HepG2 (cell line): ENCODE measurements around the gene ZBTB46. TPM values are rescaled to one million over a fixed set of nuclear protein-coding genes. Genes with fewer than 3 reads are reported as not detected.

Source experiments
- ATAC-seq: fragments of 200-7000 bp; cut with Tn5 transposase; 3 replicates; pipeline ENCODE4 v1.9.1; 2020; ENCODE audit warnings: mild to moderate bottlenecking, moderate library complexity
- BruUV-seq: library from RNA; stranded (reverse); fragments of 400-500 nt; replicated peaks from 2 replicates; lab custom pipeline; 2021; lab: Mats Ljungman, UMichigan
- CTCF ChIA-PET: fragments of 300-600 bp; formaldehyde crosslinking; extraction: SDS; loops from one replicate; lab custom pipeline; 2021; ENCODE audit warnings: low total read pairs, inconsistent platforms, low intra/inter-chr PET ratio; lab: Yijun Ruan, JAX
- POLR2A ChIA-PET: fragments of 350-600 bp; sonication (Branson Sonifier 250); formaldehyde crosslinking; loops from one replicate; lab custom pipeline; 2020; ENCODE audit warnings: antibody characterized with exemption, inconsistent platforms; lab: Yijun Ruan, JAX
- DNase-seq: peaks from one replicate; pipeline ENCODE4 v3.0.0-alpha.2; 2015; ENCODE audit warnings: low spot score
- FAIRE-seq: peaks from 3 replicates; lab custom pipeline; 2011; peaks lifted over from hg19 to GRCh38; lab: Jason Lieb, UNC
- H2AFZ ChIP-seq: one replicate; pipeline ENCODE4 v1.6.1; 2011; ENCODE audit warnings: low read length, inconsistent platforms
- H3K27ac ChIP-seq: fragments of 300-600 bp; 3 replicates; pipeline ENCODE4 v1.8.0; 2011; ENCODE audit warnings: mixed run types, mild to moderate bottlenecking, mixed read lengths, low read length, inconsistent platforms; ENCODE audit not compliant: insufficient read depth; ENCODE audit errors: extremely low read length
- H3K27me3 ChIP-seq, 2 experiments: fragments of 200-600 bp in 1 of 2; 2 replicates in 1 of 2; 3 replicates in 1 of 2; pipeline versions ENCODE4 v1.6.0 to v1.8.0; 2011; ENCODE audit warnings: low read length in 2 of 2, mild to moderate bottlenecking in 2 of 2, moderate library complexity in 2 of 2, inconsistent platforms in 1 of 2; ENCODE audit not compliant: insufficient read depth in 2 of 2, control insufficient read depth in 1 of 2
- H3K36me3 ChIP-seq, 2 experiments: fragments of 200-600 bp in 1 of 2; replicated peaks in 1 of 2; 2 replicates in 1 of 2; 3 replicates in 1 of 2; pipeline versions ENCODE4 v1.5.1 to v1.8.0; 2011; ENCODE audit warnings: low read length in 2 of 2, inconsistent platforms in 1 of 2; ENCODE audit not compliant: insufficient read depth in 2 of 2, control insufficient read depth in 1 of 2
- H3K4me1 ChIP-seq: 2 replicates; pipeline ENCODE4 v1.5.1; 2012; ENCODE audit warnings: low read length, inconsistent platforms; ENCODE audit not compliant: insufficient read depth
- H3K4me2 ChIP-seq: 2 replicates; pipeline ENCODE4 v1.6.0; 2011; ENCODE audit warnings: low read depth, low read length, inconsistent platforms
- H3K4me3 ChIP-seq, 3 experiments: fragments of 200-600 bp in 1 of 3; sonication (generic), shearing (Covaris generic) in 1 of 3; replicated peaks in 1 of 3; 2 replicates each; pipeline ENCODE4 v1.5.1; 2011 to 2016; ENCODE audit warnings: low read length in 3 of 3, inconsistent platforms in 2 of 3, low read depth in 2 of 3, mild to moderate bottlenecking in 2 of 3, control low read depth in 1 of 3, mixed read lengths in 1 of 3; ENCODE audit not compliant: insufficient read depth in 1 of 3
- H3K79me2 ChIP-seq: one replicate; pipeline ENCODE4 v1.6.1; 2011; ENCODE audit warnings: low read length, inconsistent platforms; ENCODE audit not compliant: insufficient read depth
- H3K9ac ChIP-seq: 2 replicates; pipeline ENCODE4 v1.6.0; 2011; ENCODE audit warnings: mild to moderate bottlenecking, low read depth, low read length, inconsistent platforms; ENCODE audit not compliant: insufficient read depth
- H3K9me3 ChIP-seq: 2 replicates; pipeline ENCODE4 v1.5.1; 2012; ENCODE audit warnings: mild to moderate bottlenecking, low read length
- H4K20me1 ChIP-seq: 2 replicates; pipeline ENCODE4 v1.6.0; 2011; ENCODE audit warnings: inconsistent platforms, mild to moderate bottlenecking, low read length, moderate library complexity; ENCODE audit not compliant: insufficient read depth
- EED ChIP-seq: sonication (generic); formaldehyde crosslinking; IDR thresholded peaks from 2 replicates; pipeline ENCODE4 v1.5.0; 2020; ENCODE audit warnings: mild to moderate bottlenecking, missing genetic modification reagents
- EZH2 ChIP-seq: conservative IDR thresholded peaks from 2 replicates; pipeline ENCODE4 v1.6.1; 2012; ENCODE audit warnings: mild to moderate bottlenecking, low read depth, low read length, moderate library complexity
- KLF15 ChIP-seq: sonication (generic); formaldehyde crosslinking; IDR thresholded peaks from 2 replicates; pipeline ENCODE4 v1.8.1; 2023; ENCODE audit warnings: borderline replicate concordance, mild to moderate bottlenecking, inconsistent platforms, missing genetic modification reagents, mixed read lengths
- MAZ ChIP-seq, 2 experiments: sonication (generic) in 1 of 2; formaldehyde crosslinking in 1 of 2; IDR thresholded peaks; 2 replicates each; pipeline versions ENCODE4 v1.5.0 to v1.6.1; 2012 to 2020; ENCODE audit warnings: low read depth in 2 of 2, mild to moderate bottlenecking in 2 of 2, borderline replicate concordance in 1 of 2, improper control_type of control experiment in 1 of 2, low read length in 1 of 2, missing genetic modification reagents in 1 of 2, moderate library complexity in 1 of 2
- PTBP1 ChIP-seq: fragments of 200-400 bp; formaldehyde crosslinking; IDR thresholded peaks from 2 replicates; pipeline ENCODE4 v1.6.1; 2018; ENCODE audit warnings: low read length, low read depth; ENCODE audit not compliant: poor library complexity, severe bottlenecking
- ZBTB8A ChIP-seq: sonication (generic); formaldehyde crosslinking; IDR thresholded peaks from 2 replicates; pipeline ENCODE4 v1.4.0; 2020; ENCODE audit warnings: mild to moderate bottlenecking, low read depth, missing genetic modification reagents, borderline replicate concordance
- ZNF772 ChIP-seq: sonication (generic); formaldehyde crosslinking; IDR thresholded peaks from 2 replicates; pipeline ENCODE4 v1.5.0; 2020; ENCODE audit warnings: mild to moderate bottlenecking, missing genetic modification reagents
- ZNF788 ChIP-seq: sonication (generic); formaldehyde crosslinking; IDR thresholded peaks from 2 replicates; pipeline ENCODE4 v1.5.0; 2020; ENCODE audit warnings: mild to moderate bottlenecking, missing genetic modification reagents, borderline replicate concordance
- WGBS: methylation state at CpG from one replicate; pipeline ENCODE4 v1.1.6; 2017; ENCODE audit warnings: low lambda C conversion rate; 5-methylcytosine and 5-hydroxymethylcytosine counted together
- in situ Hi-C: cut with HindIII; loops from 2 replicates; pipeline ENCODE4 v1.10.0; 2017; ENCODE audit warnings: low pct_unique_long_range_greater_than_20kb; ENCODE audit not compliant: extremely low pct_ligation_motif_present
- intact Hi-C: fragments of 100-400 bp; cut with micrococcal nuclease; formaldehyde crosslinking; loops from one replicate; pipeline ENCODE4 v1.10.0; 2022; ENCODE audit not compliant: unreplicated experiment
- polyA plus RNA-seq, 8 experiments: library from polyadenylated mRNA; depleted of rRNA in 3 of 8; stranded (reverse) in 7 of 8; unstranded in 1 of 8; fragments of >200 nt; fragmentation: Illumina TruSeq in 4 of 8; extraction: Trizol in 4 of 8; gene quantifications; 2 replicates each; pipeline versions ENCODE4 v1.2.1 to v1.2.3, GENCODE V29; 2011 to 2016; ENCODE audit warnings: low read depth in 4 of 8, missing spikeins in 1 of 8, mixed read lengths in 1 of 8; ENCODE audit not compliant: insufficient read depth in 1 of 8
- total RNA-seq, 5 experiments: library from RNA; depleted of rRNA; stranded (reverse); fragments of >200 nt; fragmentation: Illumina TruSeq; extraction: Trizol; gene quantifications; 2 replicates each; pipeline ENCODE4 v1.2.3, GENCODE V29; 2016; ENCODE audit warnings: low read depth in 1 of 5
- TF ChIP-seq, protein P1 (sequence below): sonication (generic); formaldehyde crosslinking; IDR thresholded peaks from 2 replicates; pipeline ENCODE4 v1.4.0; 2020; ENCODE audit warnings: mild to moderate bottlenecking, missing genetic modification reagents

The ZBTB46 gene
- total and polyA plus RNA-seq, 2 of the 13 experiments (the other 11 are each of a cell fraction or from before 2014, with no cell fraction given), result 1.6 to 13.5 TPM

DNA sequence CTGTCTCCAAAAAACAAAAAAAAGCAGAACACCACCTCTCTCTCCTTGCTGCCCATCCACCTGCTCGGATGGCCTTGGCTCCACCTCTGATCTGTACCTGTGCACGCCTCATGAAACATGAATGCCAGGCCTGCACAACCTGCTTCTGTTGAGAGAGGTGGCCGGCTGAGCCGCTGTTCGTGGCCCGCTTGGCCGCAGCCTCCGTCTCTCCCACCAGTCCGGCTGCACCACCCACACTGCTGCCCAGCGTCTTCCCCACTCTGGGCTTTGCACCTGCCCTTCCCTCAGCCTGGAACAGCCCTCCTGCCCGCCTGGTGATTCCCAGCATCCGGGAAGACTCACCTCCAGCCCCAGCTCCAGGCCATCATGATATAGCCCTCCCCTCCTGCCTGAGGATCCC, 12.2 kb upstream of the ZBTB46 start:
- 48% methylated on average over 12 of the region's 12 CpGs for WGBS
- Histone ChIP-seq H4K20me1 (no peaks in the 10 kb centered on the region), H3K4me2 (no peak overlapping the region), H3K27me3 (peaks cover 17 to 55% of the 10 kb centered on the region in 2 experiments), H3K9ac (no peak overlapping the region), H3K27ac (no peak overlapping the region), H3K4me1 (peaks cover 59% of the 10 kb centered on the region), H3K9me3 (no peaks in the 10 kb centered on the region), H3K36me3 (no peaks in the 10 kb centered on the region), H2AFZ (no peak overlapping the region), H3K79me2 (no peaks in the 10 kb centered on the region)
- intact Hi-C loops, result no loop called here
- ChIA-PET POLR2A (interaction anchor here (2.1 kb wide), 1 partner anchor 11 kb away, joined by 6 read pairs; no protein-coding TSS in a partner anchor), CTCF (no interaction called here)
- in situ Hi-C loops, result no loop called here
- no peak for FAIRE-seq
- no peak for ATAC-seq
- TF ChIP-seq EED (CRISPR knock-in tag) (0 out of 2 replicates have a peak, but pooled peaks have one; percentile 40), KLF15 (CRISPR knock-in tag) (no peak), PTBP1 (no peak), MAZ (IDR thresholded peaks at IDR 0.05; ENCODE audit: borderline replicate concordance, low read depth, low read length) (no peak), MAZ (CRISPR knock-in tag; IDR thresholded peaks at IDR 0.05; ENCODE audit: low read depth) (0 out of 2 replicates have a peak, but pooled peaks have one; percentile 21), EZH2 (0 out of 2 replicates have a peak, but pooled peaks have one; percentile 8), ZNF772 (CRISPR knock-in tag) (no peak), ZBTB8A (CRISPR knock-in tag) (no peak), ZNF788 (0 out of 2 replicates have a peak, but pooled peaks have one; percentile 42)
- TF ChIP-seq, protein P1, sequence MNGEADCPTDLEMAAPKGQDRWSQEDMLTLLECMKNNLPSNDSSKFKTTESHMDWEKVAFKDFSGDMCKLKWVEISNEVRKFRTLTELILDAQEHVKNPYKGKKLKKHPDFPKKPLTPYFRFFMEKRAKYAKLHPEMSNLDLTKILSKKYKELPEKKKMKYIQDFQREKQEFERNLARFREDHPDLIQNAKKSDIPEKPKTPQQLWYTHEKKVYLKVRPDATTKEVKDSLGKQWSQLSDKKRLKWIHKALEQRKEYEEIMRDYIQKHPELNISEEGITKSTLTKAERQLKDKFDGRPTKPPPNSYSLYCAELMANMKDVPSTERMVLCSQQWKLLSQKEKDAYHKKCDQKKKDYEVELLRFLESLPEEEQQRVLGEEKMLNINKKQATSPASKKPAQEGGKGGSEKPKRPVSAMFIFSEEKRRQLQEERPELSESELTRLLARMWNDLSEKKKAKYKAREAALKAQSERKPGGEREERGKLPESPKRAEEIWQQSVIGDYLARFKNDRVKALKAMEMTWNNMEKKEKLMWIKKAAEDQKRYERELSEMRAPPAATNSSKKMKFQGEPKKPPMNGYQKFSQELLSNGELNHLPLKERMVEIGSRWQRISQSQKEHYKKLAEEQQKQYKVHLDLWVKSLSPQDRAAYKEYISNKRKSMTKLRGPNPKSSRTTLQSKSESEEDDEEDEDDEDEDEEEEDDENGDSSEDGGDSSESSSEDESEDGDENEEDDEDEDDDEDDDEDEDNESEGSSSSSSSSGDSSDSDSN (CRISPR knock-in tag), result 0 out of 2 replicates have a peak, but pooled peaks have one; percentile 21
- TF ChIP-seq, all 625 proteins: peak for 5
- no peak overlapping the region for H3K4me3 ChIP-seq
- BruUV-seq, result no TSS peak
- DNase-seq, result no peak
